GM21786 (cell line): ENCODE measurements around the gene AKTIP.

Experiments used
- ATAC-seq: cut with Tn5 transposase; IDR thresholded peaks from one replicate; pipeline ENCODE4 v1.9.1; 2021; ENCODE audit not compliant: unreplicated experiment

Gene AKTIP

DNA sequence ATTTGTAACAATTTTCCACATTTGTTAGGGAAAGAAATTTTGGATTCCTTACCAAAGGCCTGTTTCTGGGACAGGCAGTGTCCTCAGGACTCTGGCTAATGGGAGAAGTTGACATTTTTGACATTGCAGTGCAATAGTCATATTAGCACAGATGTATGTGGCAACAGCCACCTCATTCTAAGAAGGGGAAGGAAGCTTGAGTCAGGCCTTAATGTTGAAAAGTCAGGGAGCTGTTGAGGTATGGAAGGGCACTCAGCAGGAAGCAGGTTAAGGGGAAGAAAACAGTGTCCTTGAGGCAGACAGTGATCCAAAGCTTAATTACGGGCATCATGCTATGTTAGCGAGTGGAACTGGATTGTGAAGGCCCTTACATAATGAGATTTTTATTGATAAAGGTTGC lies 20.9 kb downstream of the AKTIP start:
- no peak for ATAC-seq

DNA sequence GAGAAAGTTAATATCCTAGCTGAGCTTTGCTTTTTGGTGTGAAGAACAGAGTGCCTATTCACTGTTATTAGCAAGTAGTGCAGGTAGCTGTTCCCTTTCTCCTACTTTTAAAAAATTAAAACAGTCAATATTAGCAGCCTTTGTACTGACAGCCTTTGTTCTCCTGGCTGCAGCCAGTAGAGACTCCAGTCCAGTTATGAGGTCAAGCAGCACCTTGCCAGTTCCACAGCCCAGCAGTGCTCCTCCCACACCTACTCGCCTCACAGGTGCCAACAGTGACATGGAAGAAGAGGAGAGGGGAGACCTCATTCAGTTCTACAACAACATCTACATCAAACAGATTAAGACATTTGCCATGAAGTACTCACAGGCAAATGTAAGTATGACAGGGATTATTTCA lies 22.6 kb downstream of the AKTIP start:
- no peak for ATAC-seq

DNA sequence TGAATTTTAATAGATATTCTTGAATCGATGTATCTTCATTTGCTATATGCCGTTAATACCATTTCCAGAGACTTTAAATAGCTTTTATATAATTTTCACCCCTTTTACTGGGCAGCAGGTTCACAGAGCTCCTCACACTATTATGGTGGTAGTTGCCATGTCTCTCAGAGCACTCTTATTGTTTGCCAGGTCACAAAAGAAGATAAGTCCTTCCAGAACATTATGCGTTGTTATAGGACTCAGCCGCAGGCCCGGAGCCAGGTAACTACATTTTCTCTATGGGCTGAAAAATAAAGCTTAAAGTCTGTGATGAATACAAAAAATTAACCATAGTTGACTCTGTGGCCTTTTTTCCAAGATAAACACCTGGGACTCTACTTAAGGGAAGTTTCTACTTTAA lies 24.0 kb downstream of the AKTIP start:
- ATAC-seq, result no peak

DNA sequence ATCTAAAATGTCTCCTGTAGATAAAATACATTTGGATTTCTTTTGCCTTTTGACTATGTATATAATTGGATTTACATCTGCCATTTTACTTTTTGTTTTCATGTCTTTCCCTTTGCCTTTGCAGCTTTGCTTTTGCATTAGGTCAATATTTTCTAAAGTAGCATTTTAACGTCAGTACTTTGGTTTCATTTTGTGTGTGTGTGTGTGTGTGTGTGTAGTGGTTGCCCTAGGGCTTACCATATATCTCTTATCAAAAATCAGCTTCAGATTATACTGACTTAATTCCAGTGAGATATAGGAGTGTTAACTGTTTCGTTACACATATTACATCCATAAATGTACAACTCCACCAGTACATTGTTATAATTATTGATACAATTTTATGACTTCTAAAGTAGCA lies 26.1 kb downstream of the AKTIP start:
- no peak for ATAC-seq

DNA sequence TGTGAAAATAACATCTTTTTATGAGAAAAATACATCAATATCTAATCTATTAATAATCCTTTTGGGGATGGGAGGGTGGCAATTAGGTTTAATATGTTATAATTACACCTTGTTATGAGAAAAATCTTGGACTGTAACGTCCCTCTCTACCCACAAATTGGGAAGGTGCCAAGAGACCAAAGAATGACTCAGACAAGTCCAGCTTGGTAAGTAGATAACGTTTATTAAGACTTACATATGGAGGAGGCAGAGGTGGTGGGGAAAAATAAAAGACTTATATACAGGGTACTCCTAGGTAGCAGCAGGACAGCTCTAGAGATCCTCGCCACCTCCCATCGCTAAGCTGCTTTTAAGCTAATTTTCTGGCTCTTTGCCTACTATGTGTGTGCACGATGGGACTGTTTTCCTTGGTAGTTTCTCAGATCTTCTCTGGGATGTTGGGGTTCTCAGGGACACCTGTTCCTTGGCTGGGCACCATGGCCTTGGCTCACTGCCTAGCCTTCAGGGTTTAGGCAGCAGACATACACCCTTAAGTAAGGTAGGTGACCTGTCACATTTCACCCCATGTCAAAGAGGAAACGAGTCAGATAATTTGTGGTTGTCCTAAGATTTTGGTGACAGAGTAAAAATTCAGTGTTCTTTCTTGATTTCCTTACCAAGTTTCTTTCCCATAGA lies 37.3 kb downstream of the AKTIP start:
- ATAC-seq, result no peak

DNA sequence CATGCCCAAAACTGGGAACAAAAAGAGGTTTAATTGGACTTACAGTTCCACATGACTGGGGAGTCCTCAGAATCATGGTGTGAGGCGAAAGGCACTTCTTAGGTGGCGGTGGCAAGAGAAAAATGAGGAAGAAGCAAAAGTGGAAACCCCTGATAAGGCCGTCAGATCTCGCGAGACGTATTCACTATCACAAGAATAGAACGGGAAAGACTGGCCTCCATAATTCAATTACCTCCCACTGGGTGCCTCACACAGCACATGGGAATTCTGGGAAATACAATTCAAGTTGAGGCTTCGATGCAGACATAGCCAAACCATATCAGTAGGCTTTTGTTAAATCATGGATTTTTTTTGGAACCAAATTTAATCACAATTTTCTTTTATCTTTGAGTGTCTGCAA lies 44.4 kb downstream of the AKTIP start:
- ATAC-seq, result no peak

DNA sequence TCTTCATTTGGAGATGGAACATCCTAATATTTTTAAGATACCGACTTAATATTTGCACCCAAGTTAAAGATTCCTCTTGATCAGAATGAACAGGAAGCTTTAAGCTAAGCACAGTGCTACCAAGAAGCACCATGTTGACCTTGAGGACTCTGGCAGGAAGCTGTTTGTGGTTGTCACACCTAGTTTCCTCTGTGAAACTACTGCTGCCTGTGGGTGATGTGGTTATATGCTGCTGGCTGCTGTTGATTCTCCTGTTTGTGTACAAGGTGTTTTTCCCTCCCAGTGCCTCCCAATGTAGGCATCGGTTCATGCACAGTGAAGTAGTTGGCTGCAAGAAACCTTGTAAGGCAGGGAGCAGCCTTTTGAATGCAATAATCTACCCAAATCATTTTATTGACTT lies 45.3 kb downstream of the AKTIP start:
- ATAC-seq, result peak; percentile 100

DNA sequence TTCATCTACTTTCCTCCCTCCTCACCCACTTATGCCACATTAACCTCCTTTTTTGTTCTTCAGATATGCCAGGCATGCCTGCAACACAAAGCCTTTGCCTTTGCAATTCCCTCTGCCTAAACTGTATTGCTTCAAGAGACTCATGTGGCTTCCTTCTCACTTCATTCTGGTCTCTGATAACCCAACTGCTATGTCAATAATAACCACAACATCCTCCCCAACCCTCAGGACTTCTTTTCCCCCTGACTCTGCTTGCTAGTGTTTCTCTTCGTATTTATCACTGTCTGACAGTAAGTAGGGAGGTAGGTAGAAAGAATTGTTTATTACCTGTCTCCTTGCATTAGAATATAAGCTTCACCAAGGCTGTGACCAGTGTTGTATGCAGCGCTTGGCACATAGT lies 46.4 kb downstream of the AKTIP start:
- no peak for ATAC-seq

DNA sequence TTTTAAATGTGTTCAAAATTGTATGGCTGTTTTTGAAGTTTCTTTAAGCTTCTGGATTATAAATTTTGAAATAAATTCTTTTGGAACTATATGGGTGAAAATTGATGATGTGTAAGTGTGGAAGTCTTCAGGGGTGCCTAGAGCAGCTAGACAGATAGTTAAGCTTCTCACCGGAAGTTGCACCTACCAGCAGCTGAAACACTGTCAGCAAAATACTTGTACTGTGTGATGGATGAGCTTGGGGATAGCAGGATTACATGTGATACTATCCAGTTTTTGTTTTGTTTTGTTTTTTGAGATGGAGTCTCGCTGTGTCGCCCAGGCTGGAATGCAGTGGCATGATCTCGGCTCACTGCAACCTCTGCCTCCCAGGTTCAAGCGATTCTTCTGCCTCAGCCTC lies 49.1 kb downstream of the AKTIP start:
- ATAC-seq, result no peak

DNA sequence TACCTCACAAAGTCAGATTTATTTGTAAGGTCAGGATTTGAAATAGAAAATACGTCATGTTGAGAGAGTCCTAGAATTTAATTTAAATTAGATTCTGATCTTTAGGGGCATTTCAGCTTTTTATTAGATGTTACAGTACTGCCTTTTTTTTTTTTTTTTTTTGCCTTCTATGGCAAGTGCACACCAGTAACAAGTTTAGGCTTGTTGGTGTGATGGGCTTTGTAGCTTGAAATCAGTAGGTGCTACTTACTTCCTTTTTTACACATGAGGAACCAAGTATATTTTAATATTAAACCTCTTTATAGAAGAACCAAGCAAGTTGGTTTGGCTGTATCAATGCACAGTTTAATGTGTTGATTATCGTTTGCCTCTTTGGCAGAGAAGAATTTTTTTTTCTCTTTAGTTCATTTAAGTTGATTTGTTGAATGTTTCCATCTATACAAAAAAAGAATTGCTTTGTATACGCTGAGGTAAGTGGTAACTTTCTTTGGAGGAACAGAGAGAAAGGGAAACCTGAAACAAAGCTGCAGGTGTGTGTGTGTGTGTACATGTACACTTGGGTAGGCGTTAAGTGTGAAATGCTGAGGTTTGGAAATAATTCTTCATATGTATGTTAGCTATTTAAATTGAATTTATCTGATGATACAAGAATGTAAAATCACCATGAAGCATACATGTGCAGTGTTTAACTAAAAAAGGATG lies 53.0 kb downstream of the AKTIP start:
- no peak for ATAC-seq

DNA sequence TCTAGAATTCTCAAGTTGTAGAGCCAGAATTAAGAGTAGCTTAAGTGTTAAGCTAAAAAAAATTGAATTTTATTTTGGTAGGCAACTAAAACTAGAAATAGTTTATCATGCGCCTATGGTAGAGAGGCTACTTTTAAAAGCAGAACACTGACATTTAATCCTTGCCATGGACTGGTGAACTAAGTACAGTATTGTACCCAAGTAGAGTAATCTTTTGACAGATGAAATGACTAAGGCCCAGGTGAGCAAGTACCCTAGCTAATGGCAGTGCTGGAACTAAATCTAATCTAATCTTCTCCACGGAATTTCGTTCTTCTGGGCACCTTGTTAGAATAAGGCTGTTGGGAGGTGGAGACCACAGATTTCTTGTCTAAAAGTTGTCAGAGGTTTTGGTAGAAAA lies 56.9 kb downstream of the AKTIP start:
- no peak for ATAC-seq

DNA sequence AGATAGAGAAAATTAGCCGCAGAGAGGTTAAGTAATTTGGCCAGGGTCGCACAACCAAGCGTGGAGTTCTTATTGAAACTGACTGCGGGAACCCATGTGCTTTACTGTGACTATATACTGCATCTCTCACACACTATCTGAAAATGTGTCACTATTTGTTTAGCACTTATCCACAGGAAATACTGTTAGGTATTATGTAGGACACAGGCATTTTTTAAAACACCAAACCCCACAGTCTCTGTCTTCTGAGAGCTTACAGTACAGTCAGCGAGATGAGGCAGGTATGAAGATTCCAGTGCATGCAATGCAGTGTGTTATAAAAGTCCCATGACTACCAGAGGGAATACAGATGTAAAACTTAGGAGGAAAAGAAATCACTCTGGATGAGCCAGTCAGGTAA lies 57.5 kb downstream of the AKTIP start:
- no peak for ATAC-seq
